ENCODE data around the gene DOHH. TPM values are rescaled to one million over a fixed set of nuclear protein-coding genes. Genes with fewer than 3 reads are reported as not detected.

DOHH gene
- total and polyA plus RNA-seq, 9 of the 15 experiments (the other 6 are each of a cell fraction or from before 2014, with no cell fraction given): 0.14 to 47.2 (median 5.1) TPM

GRCh38 chr19:3501780-3502179, 1.3 kb upstream of the DOHH start:
- peaks cover 46% of the 10 kb centered on the region for H3K79me2 ChIP-seq (ENCODE audit: control insufficient read depth, insufficient read depth, low read length)
- no peaks in the 10 kb centered on the region for H3K27me3 ChIP-seq (ENCODE audit: control insufficient read depth in 2 of 2, insufficient read depth in 2 of 2, low read length in 2 of 2)
- H3K9me3 ChIP-seq (replicated peaks; ENCODE audit: control insufficient read depth, insufficient read depth, low read depth, low read length): no peaks in the 10 kb centered on the region
- no peak overlapping the region for H3K4me2 ChIP-seq (ENCODE audit: insufficient read depth, low read length)
- no peaks in the 10 kb centered on the region for H4K20me1 ChIP-seq (replicated peaks; ENCODE audit: control insufficient read depth, insufficient read depth, low read length)
- ATAC-seq: no peak
- no peak overlapping the region for H3K9ac ChIP-seq (ENCODE audit: insufficient read depth in 1 of 2, low read depth in 2 of 2, low read length in 2 of 2)
- peak; percentile 71 for TF ChIP-seq ZNF121 (CRISPR knock-in tag; conservative IDR thresholded peaks at IDR 0.05)
- no peak for TF ChIP-seq ELK3 (CRISPR knock-in tag; IDR thresholded peaks at IDR 0.05)
- peaks cover 18 to 38% of the 10 kb centered on the region in 2 experiments; a peak in 4 of 5 replicates for H3K4me1 ChIP-seq (replicated peaks in 1 of 2; ENCODE audit: control insufficient read depth in 2 of 2, insufficient read depth in 2 of 2, low read length in 2 of 2)
- H3K9me1 ChIP-seq (ENCODE audit: control insufficient read depth, insufficient read depth, low read length): no peaks in the 10 kb centered on the region
- POLR2A ChIA-PET: interaction anchor here (1.3 to 1.9 kb wide), 2 partner anchors 12 to 16 kb away, joined by 4 to 9 read pairs; no protein-coding TSS in a partner anchor
- CTCF ChIA-PET (ENCODE audit: low intra/inter-chr PET ratio): no interaction called here
- H3K4me3 ChIP-seq: no peak overlapping the region
- DNase-seq (ENCODE audit: extremely low read depth in 1 of 4, low spot score in 3 of 4): no peak
- intact Hi-C loops (cut with micrococcal nuclease) (no loop called here), in situ Hi-C loops (cut with MboI) (no loop called here)
- H3K36me3 ChIP-seq (ENCODE audit: control insufficient read depth, insufficient read depth, low read length): peaks cover 18% of the 10 kb centered on the region
- H3K27ac ChIP-seq (ENCODE audit: extremely low read depth, low read depth, low read length): no peak overlapping the region
- no peak for FAIRE-seq
- BruUV-seq (replicated peaks): no TSS peak
- H2AFZ ChIP-seq (ENCODE audit: low read depth, low read length): no peak overlapping the region
- WGBS (ENCODE audit: insufficient coverage, low coverage, missing lambda C conversion rate): 79% methylated on average over 3 of the region's 3 CpGs

GRCh38 chr19:3499738-3500428, 591 bp downstream of the DOHH start:
- DNase-seq (ENCODE audit: extremely low read depth in 1 of 4, low spot score in 3 of 4) (no peak), ATAC-seq (peak; percentile 27), FAIRE-seq (no peak)
- Histone ChIP-seq H3K27ac (ENCODE audit: extremely low read depth, low read depth, low read length) (peak overlapping the region; percentile 100), H3K4me3 (peak overlapping the region; percentile 85), H3K36me3 (ENCODE audit: control insufficient read depth, insufficient read depth, low read length) (peaks cover 36% of the 10 kb centered on the region), H4K20me1 (replicated peaks; ENCODE audit: control insufficient read depth, insufficient read depth, low read length) (no peaks in the 10 kb centered on the region), H3K79me2 (ENCODE audit: control insufficient read depth, insufficient read depth, low read length) (peaks cover 38% of the 10 kb centered on the region), H3K4me2 (ENCODE audit: insufficient read depth, low read length) (peak overlapping the region; percentile 100), H3K9me1 (ENCODE audit: control insufficient read depth, insufficient read depth, low read length) (no peaks in the 10 kb centered on the region), H3K27me3 (ENCODE audit: control insufficient read depth in 2 of 2, insufficient read depth in 2 of 2, low read length in 2 of 2) (no peaks in the 10 kb centered on the region), H3K4me1 (replicated peaks in 1 of 2; ENCODE audit: control insufficient read depth in 2 of 2, insufficient read depth in 2 of 2, low read length in 2 of 2) (peaks cover 18 to 26% of the 10 kb centered on the region in 2 experiments; a peak in 4 of 5 replicates), H3K9me3 (replicated peaks; ENCODE audit: control insufficient read depth, insufficient read depth, low read depth, low read length) (no peaks in the 10 kb centered on the region), H2AFZ (ENCODE audit: low read depth, low read length) (peak overlapping the region; percentile 100), H3K9ac (ENCODE audit: insufficient read depth in 1 of 2, low read depth in 2 of 2, low read length in 2 of 2) (peak overlapping the region; percentile 98 to 99)
- CTCF ChIA-PET (ENCODE audit: low intra/inter-chr PET ratio): no interaction called here
- WGBS (ENCODE audit: insufficient coverage, low coverage, missing lambda C conversion rate): 15% methylated on average over 18 of the region's 18 CpGs
- in situ Hi-C loops (cut with MboI): no loop called here
- POLR2A ChIA-PET: interaction anchor here (0.6 to 2.0 kb wide), 4 partner anchors 18 to 263 kb away, joined by 3 to 9 read pairs (median 6); partner anchors contain the start of genes MRPL54 and SMIM24
- TSS peak; percentile 67 for BruUV-seq (replicated peaks)
- intact Hi-C loops (cut with micrococcal nuclease): no loop called here
- TF ChIP-seq BCOR (IDR thresholded peaks at IDR 0.05) (peak; percentile 93), TRIM24 (IDR thresholded peaks at IDR 0.05) (no peak), RBM25 (IDR thresholded peaks at IDR 0.05; ENCODE audit: low read depth, low read length, severe bottlenecking) (peak; percentile 90), E2F5 (CRISPR knock-in tag; IDR thresholded peaks at IDR 0.05) (no peak), PHF20 (IDR thresholded peaks at IDR 0.05; ENCODE audit: partially characterized antibody) (peak; percentile 10), CBX1 (IDR thresholded peaks at IDR 0.05; ENCODE audit: low read depth) (0 out of 2 replicates have a peak, but pooled peaks have one; percentile 18), KDM1A (IDR thresholded peaks at IDR 0.05) (peak; percentile 70 to 82), RCOR1 (IDR thresholded peaks at IDR 0.05; ENCODE audit: borderline replicate concordance in 1 of 2, low read depth in 2 of 2, low read length in 2 of 2) (peak in 1 of 2 experiments; percentile 25; a peak in 1 of 4 replicates), SMAD3 (CRISPR knock-in tag; conservative IDR thresholded peaks at IDR 0.05) (no peak), HDAC2 (IDR thresholded peaks at IDR 0.05) (peak; percentile 29; the same call in 1 of the 2 replicates)
